ENCODE data around the gene MPC2. TPM values are rescaled to one million over a fixed set of nuclear protein-coding genes. Genes with fewer than 3 reads are reported as not detected.

MPC2 gene
- 71.7 TPM for total RNA-seq (2021; ENCODE audit: unreplicated experiment)
- 26.1 TPM for polyA plus RNA-seq (2012; ENCODE audit: insufficient read length)
- Bru-seq, nascent RNA: percentile 71 among the genes with signal in this experiment
- BruChase-seq, experiment 1, labeled RNA remaining after a 2-hour chase: percentile 63 among the genes with signal in this experiment
- percentile 73 among the genes with signal in this experiment for BruChase-seq, experiment 2, labeled RNA remaining after a 6-hour chase
- long read RNA-seq, transcript MPC2-202 (5 exons, 2,177 nt): major isoform, 57 of 64 reads
- long read RNA-seq, partial matches to known transcripts: 2 of 64 reads
- long read RNA-seq, other reads (novel, unspliced or antisense): 4 of 64 reads

- no peaks in the 10 kb centered on the region; the same call in none of the 2 replicates for H3K36me3 ChIP-seq (ENCODE audit: control insufficient read depth, insufficient read depth, low read length)
- ChIA-PET CTCF (interaction anchor here (0.5 kb wide), 1 partner anchor 40 kb away, joined by 3 read pairs; no protein-coding TSS in a partner anchor), POLR2A (interaction anchor here (0.5 kb wide), 1 partner anchor 1485 kb away, joined by 4 read pairs; no protein-coding TSS in a partner anchor)
- peaks cover 29% of the 10 kb centered on the region for H3K4me1 ChIP-seq (ENCODE audit: control insufficient read depth, insufficient read depth, low read length)
- ATAC-seq (peak; percentile 50), DNase-seq (ENCODE audit: low read depth, low spot score) (peak; percentile 24)
- no TSS peak for BruUV-seq (replicated peaks)
- TF ChIP-seq SIN3A (IDR thresholded peaks at IDR 0.05; ENCODE audit: borderline replicate concordance, insufficient read depth, low read depth, low read length): 0 out of 2 replicates have a peak, but pooled peaks have one; percentile 61
- TF ChIP-seq TCF7L2 (IDR thresholded peaks at IDR 0.05; ENCODE audit: low read depth, low read length): no peak
- TF ChIP-seq, protein P1, sequence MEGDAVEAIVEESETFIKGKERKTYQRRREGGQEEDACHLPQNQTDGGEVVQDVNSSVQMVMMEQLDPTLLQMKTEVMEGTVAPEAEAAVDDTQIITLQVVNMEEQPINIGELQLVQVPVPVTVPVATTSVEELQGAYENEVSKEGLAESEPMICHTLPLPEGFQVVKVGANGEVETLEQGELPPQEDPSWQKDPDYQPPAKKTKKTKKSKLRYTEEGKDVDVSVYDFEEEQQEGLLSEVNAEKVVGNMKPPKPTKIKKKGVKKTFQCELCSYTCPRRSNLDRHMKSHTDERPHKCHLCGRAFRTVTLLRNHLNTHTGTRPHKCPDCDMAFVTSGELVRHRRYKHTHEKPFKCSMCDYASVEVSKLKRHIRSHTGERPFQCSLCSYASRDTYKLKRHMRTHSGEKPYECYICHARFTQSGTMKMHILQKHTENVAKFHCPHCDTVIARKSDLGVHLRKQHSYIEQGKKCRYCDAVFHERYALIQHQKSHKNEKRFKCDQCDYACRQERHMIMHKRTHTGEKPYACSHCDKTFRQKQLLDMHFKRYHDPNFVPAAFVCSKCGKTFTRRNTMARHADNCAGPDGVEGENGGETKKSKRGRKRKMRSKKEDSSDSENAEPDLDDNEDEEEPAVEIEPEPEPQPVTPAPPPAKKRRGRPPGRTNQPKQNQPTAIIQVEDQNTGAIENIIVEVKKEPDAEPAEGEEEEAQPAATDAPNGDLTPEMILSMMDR (IDR thresholded peaks at IDR 0.05): no peak
- TF ChIP-seq REST (IDR thresholded peaks at IDR 0.05; ENCODE audit: insufficient read depth in 1 of 2, low read depth in 2 of 2, low read length in 1 of 2): no peak
- TF ChIP-seq POLR2AphosphoS5 (IDR thresholded peaks at IDR 0.05; ENCODE audit: low read depth, low read length): no peak
- in situ Hi-C loops (cut with HindIII; ENCODE audit: low pct_unique_long_range_greater_than_20kb, low sequenced_read_pairs) (no loop called here), intact Hi-C loops (cut with micrococcal nuclease; ENCODE audit: unreplicated experiment) (no loop called here)
- peak within 1 kb of the TSS; percentile 95 to 96 for H3K4me3 ChIP-seq (ENCODE audit: low read depth in 2 of 2, low read length in 2 of 2)
- H3K9me3 ChIP-seq (ENCODE audit: control insufficient read depth, insufficient read depth, low read depth, low read length): no peaks in the 10 kb centered on the region
- H3K27me3 ChIP-seq (ENCODE audit: control insufficient read depth, insufficient read depth, low read length): no peaks in the 10 kb centered on the region
- peak within 1 kb of the TSS; percentile 99 for H3K27ac ChIP-seq (ENCODE audit: low read length)
Observed at GRCh38 chr1:167936930-167937708, at the start of gene MPC2. Gene MPC2, minus strand, starts transcription at chr1:167937072. Its CDS starts 1,231 bp downstream, at chr1:167935841.

GRCh38 chr1:167984886-167985489 lies 48.1 kb upstream of the MPC2 start:
- no peaks in the 10 kb centered on the region for H3K27me3 ChIP-seq (ENCODE audit: control insufficient read depth, insufficient read depth, low read length)
- H3K27ac ChIP-seq (ENCODE audit: low read length): no peak overlapping the region
- no TSS peak for BruUV-seq (replicated peaks)
- H3K4me3 ChIP-seq (ENCODE audit: low read depth in 2 of 2, low read length in 2 of 2): no peak overlapping the region
- intact Hi-C loops (cut with micrococcal nuclease; ENCODE audit: unreplicated experiment): no loop called here
- H3K9me3 ChIP-seq (ENCODE audit: control insufficient read depth, insufficient read depth, low read depth, low read length): no peaks in the 10 kb centered on the region
- 0 out of 2 replicates have a peak, but pooled peaks cover 3% of the 10 kb centered on the region for H3K36me3 ChIP-seq (ENCODE audit: control insufficient read depth, insufficient read depth, low read length)
- TF ChIP-seq, protein P1 (IDR thresholded peaks at IDR 0.05): no peak
- TF ChIP-seq POLR2AphosphoS5 (IDR thresholded peaks at IDR 0.05; ENCODE audit: low read depth, low read length) (no peak), SIN3A (IDR thresholded peaks at IDR 0.05; ENCODE audit: borderline replicate concordance, insufficient read depth, low read depth, low read length) (no peak), TCF7L2 (IDR thresholded peaks at IDR 0.05; ENCODE audit: low read depth, low read length) (no peak), REST (IDR thresholded peaks at IDR 0.05; ENCODE audit: insufficient read depth in 1 of 2, low read depth in 2 of 2, low read length in 1 of 2) (no peak)
- in situ Hi-C loops (cut with HindIII; ENCODE audit: low pct_unique_long_range_greater_than_20kb, low sequenced_read_pairs): no loop called here
- no peaks in the 10 kb centered on the region for H3K4me1 ChIP-seq (ENCODE audit: control insufficient read depth, insufficient read depth, low read length)
- DNase-seq (ENCODE audit: low read depth, low spot score): no peak
- no peak for ATAC-seq
- ChIA-PET POLR2A (no interaction called here), CTCF (no interaction called here)

Data from Panc1 (cell line).